T47D (cell line): Measurements from ENCODE around the gene NDUFB6.

Experiments used
- DNase-seq, 2 experiments: peaks; one replicate each; pipeline versions ENCODE4 v3.0.0 to v3.0.0-alpha.2; 2011 to 2012; ENCODE audit warnings: low read depth in 1 of 2, low spot score in 1 of 2
- JUND ChIP-seq: IDR thresholded peaks from 2 replicates; pipeline ENCODE4 v1.6.1; 2012; ENCODE audit warnings: low read depth
- in situ Hi-C: cut with HindIII; loops from 2 replicates; pipeline ENCODE4 v1.10.0; 2016; ENCODE audit warnings: low sequenced_read_pairs, low pct_unique_long_range_greater_than_20kb

The NDUFB6 gene

GRCh38 chr9:32581512-32582143, 8.7 kb upstream of the NDUFB6 start:
- in situ Hi-C loops = no loop called here
- TF ChIP-seq JUND = no peak
- DNase-seq = peak in 1 of 2 experiments; percentile 69

DNA sequence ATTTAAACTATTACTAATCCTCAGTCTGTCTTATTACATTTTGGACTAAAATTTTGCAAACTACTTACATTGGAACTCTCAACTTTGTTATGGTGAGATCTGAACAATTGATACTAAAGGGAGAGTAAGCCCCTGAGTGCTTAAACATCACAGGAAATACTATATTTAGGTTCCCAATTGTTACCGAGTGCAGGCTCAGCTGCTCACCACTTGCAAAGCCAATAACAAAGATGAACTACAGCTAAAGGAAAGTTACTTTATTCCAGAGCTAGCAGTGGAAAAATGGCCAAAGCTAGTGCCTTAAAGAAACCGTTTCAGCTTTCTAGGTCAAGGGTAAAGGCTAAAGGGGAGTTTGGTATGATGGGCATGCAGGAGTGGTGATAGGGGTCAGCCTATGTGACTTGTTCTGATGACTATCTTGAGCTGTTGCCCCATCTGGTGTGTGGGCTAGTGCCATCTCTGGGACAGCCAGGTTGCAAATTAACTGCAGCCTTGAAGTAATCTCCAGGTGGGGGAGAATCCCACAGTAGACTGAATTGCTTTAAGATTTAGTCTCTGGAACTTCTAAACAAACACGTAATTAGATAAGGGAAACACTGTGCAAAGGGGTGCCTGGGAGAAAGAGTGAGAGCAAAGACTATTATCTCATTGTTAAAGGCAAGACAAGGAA, 7.8 kb upstream of the NDUFB6 start:
- DNase-seq = no peak
- in situ Hi-C loops = no loop called here
- TF ChIP-seq JUND = no peak

- DNase-seq = peak in 1 of 2 experiments; percentile 64
- no peak for TF ChIP-seq JUND
- in situ Hi-C loops = no loop called here
These were observed 6.9 kb upstream of the NDUFB6 start for GRCh38 chr9:32579706-32580331.

- DNase-seq = no peak
- in situ Hi-C loops = no loop called here
- no peak for TF ChIP-seq JUND
These were observed 6.0 kb upstream of the NDUFB6 start for GRCh38 chr9:32578976-32579375.

DNA sequence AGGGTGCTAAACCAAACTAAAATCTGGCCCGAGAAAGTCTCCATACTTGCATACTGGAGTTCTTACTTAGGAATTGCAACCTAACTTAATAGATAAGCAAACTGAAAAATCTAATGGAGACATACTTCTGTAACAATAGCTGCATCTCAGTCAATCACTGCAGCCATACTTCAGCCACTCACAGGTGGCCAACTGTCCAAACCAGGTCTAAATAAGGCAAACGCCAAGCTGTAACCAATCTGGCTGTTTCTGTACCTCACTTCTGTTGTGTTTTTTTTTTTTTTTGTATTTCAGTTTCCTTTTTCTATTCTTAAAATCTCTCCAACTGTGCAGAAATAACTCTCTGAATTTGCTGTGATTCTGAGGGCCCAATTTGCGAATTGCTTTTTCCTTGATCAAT, 4.4 kb upstream of the NDUFB6 start:
- TF ChIP-seq JUND = no peak
- no peak for DNase-seq
- in situ Hi-C loops = no loop called here

DNA sequence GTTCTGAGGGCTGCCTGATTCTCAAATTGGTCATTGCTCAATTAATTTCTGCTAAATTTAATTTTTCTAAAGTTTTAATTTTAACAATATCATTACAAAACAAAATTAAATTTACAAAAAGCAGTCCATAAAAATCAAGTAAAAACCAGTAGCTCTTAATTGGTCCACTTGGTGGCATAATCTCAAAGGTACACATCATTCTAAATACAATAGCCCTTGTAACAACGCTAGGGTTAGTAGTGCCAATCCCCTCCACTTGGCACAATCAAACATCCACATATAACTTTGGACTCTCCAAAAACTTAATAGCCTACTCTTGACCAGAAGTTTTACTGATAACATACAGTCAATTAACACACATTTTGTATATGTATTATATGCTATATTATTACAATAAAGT, 1.9 kb upstream of the NDUFB6 start:
- in situ Hi-C loops = no loop called here
- DNase-seq = no peak
- TF ChIP-seq JUND = no peak

DNA sequence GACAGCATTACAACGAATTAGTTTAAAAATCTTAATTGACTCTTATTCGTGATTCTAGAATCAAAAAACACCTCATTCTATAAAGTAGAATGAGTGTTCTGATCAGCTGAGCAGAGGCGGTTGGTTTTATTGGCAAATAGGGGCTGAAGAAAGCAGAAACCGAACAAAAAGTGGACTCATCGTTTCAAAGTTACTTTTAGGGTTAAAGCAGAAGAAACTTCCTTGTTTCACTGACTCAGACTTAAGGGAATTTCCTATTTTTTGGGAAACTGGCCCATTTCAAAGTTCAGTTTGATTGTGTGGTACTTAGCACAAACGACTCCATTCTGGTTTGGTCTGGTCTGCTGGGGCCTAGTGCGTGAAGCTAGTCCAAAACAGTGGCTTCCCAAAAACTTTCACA, 862 bp upstream of the NDUFB6 start:
- no peak for DNase-seq
- TF ChIP-seq JUND = no peak
- in situ Hi-C loops = no loop called here

DNA sequence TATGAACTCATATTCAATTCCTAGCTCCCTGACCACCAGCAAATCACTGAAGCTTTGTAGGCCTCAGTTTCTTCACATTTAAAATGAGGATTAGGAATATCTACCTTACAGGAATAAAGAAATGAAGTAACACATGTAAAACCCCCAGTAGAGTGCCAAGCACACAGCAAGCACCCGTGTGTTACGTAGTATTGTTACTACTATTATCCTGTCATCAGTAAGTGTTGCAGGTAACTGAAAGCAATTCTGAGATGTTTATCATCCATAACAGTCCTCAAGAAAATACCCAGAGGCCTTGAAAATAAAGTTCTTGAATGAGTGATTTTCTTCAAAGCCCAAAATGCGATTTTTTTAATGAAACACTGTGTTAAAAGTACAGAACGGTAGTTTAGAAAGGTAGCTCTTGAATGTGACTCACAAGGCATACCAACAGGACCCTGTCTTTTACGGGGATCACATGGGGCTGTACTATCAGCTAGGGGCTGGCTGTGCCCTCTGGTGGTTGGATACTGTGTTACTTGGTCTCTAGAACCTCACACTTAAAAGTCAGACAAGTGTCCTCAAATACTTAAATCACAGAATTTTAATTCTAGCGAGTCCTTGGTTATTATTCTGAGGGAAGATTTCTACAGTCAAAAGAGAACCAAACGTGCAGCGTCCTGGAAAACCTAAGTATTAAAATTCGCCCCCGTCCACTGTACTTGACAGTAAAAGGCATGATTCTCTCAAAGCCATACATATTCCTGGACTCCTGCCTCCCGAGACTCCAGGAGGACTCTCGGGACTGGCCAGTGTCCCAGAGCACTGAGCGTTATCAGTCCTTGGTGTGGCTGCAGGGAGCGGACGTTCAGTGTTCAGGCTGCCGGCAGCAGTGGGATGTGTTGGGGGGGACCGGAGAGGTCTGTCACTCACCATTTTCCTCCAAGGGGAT, 725 bp downstream of the NDUFB6 start:
- peak in 1 of 2 experiments; percentile 54 for DNase-seq
- in situ Hi-C loops = no loop called here
- TF ChIP-seq JUND = no peak

DNA sequence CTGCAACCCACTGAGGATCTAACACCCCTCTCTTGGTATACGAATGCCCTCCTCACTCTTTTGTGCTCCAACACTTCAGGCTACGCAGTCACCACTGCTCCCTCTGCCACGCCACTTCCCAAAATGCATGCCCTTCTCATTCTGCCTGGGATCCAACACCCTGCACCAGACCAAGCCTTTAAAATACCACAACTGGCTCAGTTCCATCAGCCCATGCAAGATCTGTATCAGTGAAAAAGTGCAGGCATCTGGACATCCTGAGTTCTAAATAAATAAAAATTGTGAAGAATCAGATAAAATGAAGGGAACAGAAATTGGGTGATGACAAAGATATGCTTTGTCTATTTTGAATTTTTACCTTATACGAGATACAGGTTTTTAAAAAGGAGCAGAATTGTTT, 2.7 kb downstream of the NDUFB6 start:
- TF ChIP-seq JUND = no peak
- in situ Hi-C loops = no loop called here
- DNase-seq = no peak

GRCh38 chr9:32566770-32567169, 6.2 kb downstream of the NDUFB6 start:
- no peak for TF ChIP-seq JUND
- no peak for DNase-seq
- in situ Hi-C loops = no loop called here

DNA sequence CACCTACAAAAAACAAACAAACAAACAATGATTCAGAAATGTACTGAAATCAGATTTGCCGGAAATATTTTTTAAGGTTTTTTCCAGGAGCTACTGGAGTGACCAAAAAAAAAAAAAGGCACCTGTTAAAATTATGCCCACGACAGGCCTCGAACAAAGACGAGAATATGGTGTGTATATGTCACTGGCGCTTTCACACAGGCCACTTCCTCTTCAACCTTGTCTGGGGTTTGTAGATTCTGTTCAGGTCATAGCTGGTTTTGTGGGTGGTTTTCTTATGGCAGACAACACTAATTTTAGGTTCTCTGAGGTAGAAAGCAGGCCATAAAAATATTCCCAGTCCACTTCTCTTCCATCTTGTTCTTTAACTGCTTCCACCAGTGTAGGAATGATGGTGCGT, 7.0 kb downstream of the NDUFB6 start:
- TF ChIP-seq JUND = no peak
- in situ Hi-C loops = no loop called here
- no peak for DNase-seq

- in situ Hi-C loops = no loop called here
- no peak for TF ChIP-seq JUND
- DNase-seq = no peak
These were observed 14.5 kb downstream of the NDUFB6 start for GRCh38 chr9:32558408-32558934.
